Parathyroid adenoma (tissue), 2 donors: ENCODE data around the gene PTS.
"Not testable (repeated sequence)": the region's sequence is repeated elsewhere in the genome, so short reads cannot be mapped to it uniquely, and the experiment has no call there.

Source experiments
- H2AFZ ChIP-seq: fragments of 300-600 bp; sonication (generic); one replicate; pipeline ENCODE4 v1.7.0; 2017; ENCODE audit warnings: antibody characterized with exemption, mild to moderate bottlenecking
- H3K27ac ChIP-seq: fragments of 300-600 bp; sonication (generic); one replicate; pipeline ENCODE4 v1.7.0; 2017
- H3K27me3 ChIP-seq: fragments of 300-600 bp; sonication (generic); one replicate; pipeline ENCODE4 v1.7.0; 2017; ENCODE audit warnings: low read length; ENCODE audit not compliant: control insufficient read depth, insufficient read depth
- H3K36me3 ChIP-seq: fragments of 300-600 bp; sonication (generic); one replicate; pipeline ENCODE4 v1.7.0; 2017; ENCODE audit warnings: low read length; ENCODE audit not compliant: control insufficient read depth, insufficient read depth
- H3K4me1 ChIP-seq: fragments of 300-600 bp; sonication (generic); one replicate; pipeline ENCODE4 v1.7.0; 2017; ENCODE audit warnings: control low read depth
- H3K4me2 ChIP-seq: fragments of 300-600 bp; sonication (generic); one replicate; pipeline ENCODE4 v1.7.0; 2017; ENCODE audit warnings: low read length
- H3K4me3 ChIP-seq: fragments of 300-600 bp; sonication (generic); one replicate; pipeline ENCODE4 v1.7.0; 2017; ENCODE audit warnings: low read depth, low read length
- H3K79me2 ChIP-seq: fragments of 300-600 bp; sonication (generic); one replicate; pipeline ENCODE4 v1.7.0; 2017; ENCODE audit warnings: control low read depth
- H3K9ac ChIP-seq: fragments of 300-600 bp; sonication (generic); one replicate; pipeline ENCODE4 v1.7.0; 2017; ENCODE audit warnings: mild to moderate bottlenecking
- H3K9me3 ChIP-seq: fragments of 300-600 bp; sonication (generic); one replicate; pipeline ENCODE4 v1.7.0; 2017; ENCODE audit warnings: low read length; ENCODE audit not compliant: control insufficient read depth
- TF ChIP-seq, protein P1 (sequence below): fragments of 300-600 bp; sonication (generic); IDR thresholded peaks from one replicate; pipeline ENCODE4 v1.7.0; 2017; ENCODE audit warnings: antibody characterized with exemption, mild to moderate bottlenecking
- donor health status: primary hyperparathyroidism.

PTS gene

DNA sequence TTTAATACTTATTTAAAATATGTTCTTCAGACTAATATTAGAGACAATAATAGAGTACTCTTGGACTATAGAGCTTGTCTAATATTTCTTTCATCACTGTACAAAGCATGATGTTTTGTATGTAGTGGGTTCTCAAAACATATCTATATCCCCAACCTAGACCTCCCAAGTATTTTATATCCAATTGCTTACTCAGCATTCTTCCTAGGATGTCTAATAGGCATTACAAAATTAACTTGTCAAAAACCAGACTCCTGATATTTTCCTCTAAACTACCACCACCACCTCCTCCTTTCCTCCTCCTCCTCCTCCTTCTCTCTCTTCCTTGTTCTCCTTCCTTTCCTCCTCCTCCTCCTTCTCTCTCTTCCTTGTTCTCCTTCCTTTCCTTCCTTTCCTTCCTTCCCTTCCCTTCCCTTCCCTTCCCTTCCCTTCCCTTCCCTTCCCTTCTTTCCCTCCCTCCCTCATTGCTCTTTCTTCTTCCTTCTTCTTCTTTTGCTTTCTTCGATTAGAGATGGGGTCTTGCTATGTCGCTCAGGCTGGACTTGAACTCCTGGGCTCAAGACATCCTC is 29.6 kb upstream of the PTS start:
- Histone ChIP-seq H3K79me2 (no peaks in the 10 kb centered on the region), H3K36me3 (no peaks in the 10 kb centered on the region), H3K4me1 (no peaks in the 10 kb centered on the region), H3K4me2 (no peak overlapping the region), H3K9me3 (no peaks in the 10 kb centered on the region), H3K4me3 (no peak overlapping the region), H2AFZ (no peak overlapping the region), H3K27ac (no peak overlapping the region), H3K9ac (no peak overlapping the region), H3K27me3 (no peaks in the 10 kb centered on the region)
- TF ChIP-seq, protein P1, sequence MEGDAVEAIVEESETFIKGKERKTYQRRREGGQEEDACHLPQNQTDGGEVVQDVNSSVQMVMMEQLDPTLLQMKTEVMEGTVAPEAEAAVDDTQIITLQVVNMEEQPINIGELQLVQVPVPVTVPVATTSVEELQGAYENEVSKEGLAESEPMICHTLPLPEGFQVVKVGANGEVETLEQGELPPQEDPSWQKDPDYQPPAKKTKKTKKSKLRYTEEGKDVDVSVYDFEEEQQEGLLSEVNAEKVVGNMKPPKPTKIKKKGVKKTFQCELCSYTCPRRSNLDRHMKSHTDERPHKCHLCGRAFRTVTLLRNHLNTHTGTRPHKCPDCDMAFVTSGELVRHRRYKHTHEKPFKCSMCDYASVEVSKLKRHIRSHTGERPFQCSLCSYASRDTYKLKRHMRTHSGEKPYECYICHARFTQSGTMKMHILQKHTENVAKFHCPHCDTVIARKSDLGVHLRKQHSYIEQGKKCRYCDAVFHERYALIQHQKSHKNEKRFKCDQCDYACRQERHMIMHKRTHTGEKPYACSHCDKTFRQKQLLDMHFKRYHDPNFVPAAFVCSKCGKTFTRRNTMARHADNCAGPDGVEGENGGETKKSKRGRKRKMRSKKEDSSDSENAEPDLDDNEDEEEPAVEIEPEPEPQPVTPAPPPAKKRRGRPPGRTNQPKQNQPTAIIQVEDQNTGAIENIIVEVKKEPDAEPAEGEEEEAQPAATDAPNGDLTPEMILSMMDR, result no peak

DNA sequence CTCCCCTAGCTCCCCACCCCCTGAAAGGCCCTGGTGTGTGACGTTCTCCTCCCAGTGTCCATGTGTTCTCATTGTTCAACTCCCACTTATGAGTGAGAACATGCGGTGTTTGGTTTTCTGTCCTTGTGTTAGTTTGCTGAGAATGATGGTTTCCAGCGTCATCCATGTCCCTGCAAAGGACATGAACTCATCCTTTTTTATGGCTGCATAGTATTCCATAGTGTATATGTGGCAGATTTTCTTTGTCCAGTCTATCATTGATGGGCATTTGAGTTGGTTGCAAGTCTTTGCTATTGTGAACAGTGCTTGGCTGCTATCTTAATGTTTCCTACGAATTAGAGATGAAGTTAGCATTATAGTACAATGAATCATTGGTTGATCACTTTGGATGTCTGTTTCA is 27.1 kb upstream of the PTS start:
- not testable (repeated sequence) for H3K27me3 ChIP-seq, H3K36me3 ChIP-seq, H3K9me3 ChIP-seq, H3K9ac ChIP-seq, H3K27ac ChIP-seq, H3K4me1 ChIP-seq, H3K79me2 ChIP-seq, H2AFZ ChIP-seq, H3K4me2 ChIP-seq, H3K4me3 ChIP-seq

- H2AFZ ChIP-seq, result no peak overlapping the region
- H3K4me1 ChIP-seq, result no peaks in the 10 kb centered on the region
- no peak overlapping the region for H3K4me2 ChIP-seq
- TF ChIP-seq, protein P1, result no peak
- no peaks in the 10 kb centered on the region for H3K27me3 ChIP-seq
- no peak overlapping the region for H3K9ac ChIP-seq
- no peaks in the 10 kb centered on the region for H3K9me3 ChIP-seq
- H3K36me3 ChIP-seq, result no peaks in the 10 kb centered on the region
- no peaks in the 10 kb centered on the region for H3K79me2 ChIP-seq
- H3K4me3 ChIP-seq, result no peak overlapping the region
- no peak overlapping the region for H3K27ac ChIP-seq
These were observed 26.0 kb upstream of the PTS start for GRCh38 chr11:112200252-112200651.

DNA sequence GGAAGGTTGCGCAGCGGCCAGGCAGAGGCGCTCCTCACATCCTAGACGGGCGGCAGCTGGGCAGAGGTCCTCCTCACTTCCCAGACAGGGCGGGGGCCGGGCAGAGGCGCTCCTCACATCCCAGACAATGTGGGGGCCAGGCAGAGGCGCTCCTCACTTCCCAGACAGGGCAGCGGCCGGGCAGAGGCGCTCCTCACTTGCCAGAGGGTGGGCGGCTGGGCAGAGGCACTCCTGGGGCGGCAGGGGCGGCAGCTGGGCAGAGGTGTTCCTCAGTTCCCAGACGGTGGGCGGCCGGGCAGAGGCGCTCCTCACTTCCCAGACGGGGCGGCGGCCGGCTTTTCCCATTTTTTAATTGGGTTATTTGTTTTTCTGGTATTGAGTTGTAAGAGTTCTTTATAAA is 20.2 kb upstream of the PTS start:
- Histone ChIP-seq H3K9me3 (no peaks in the 10 kb centered on the region), H3K36me3 (no peaks in the 10 kb centered on the region), H2AFZ (no peak overlapping the region), H3K9ac (no peak overlapping the region), H3K27me3 (no peaks in the 10 kb centered on the region), H3K27ac (no peak overlapping the region), H3K4me3 (no peak overlapping the region), H3K79me2 (no peaks in the 10 kb centered on the region), H3K4me2 (no peak overlapping the region), H3K4me1 (no peaks in the 10 kb centered on the region)
- TF ChIP-seq, protein P1, result no peak

- H3K36me3 ChIP-seq, result no peaks in the 10 kb centered on the region
- H3K79me2 ChIP-seq, result no peaks in the 10 kb centered on the region
- no peak overlapping the region for H3K4me2 ChIP-seq
- TF ChIP-seq, protein P1, result no peak
- no peak overlapping the region for H3K4me3 ChIP-seq
- no peaks in the 10 kb centered on the region for H3K9me3 ChIP-seq
- no peaks in the 10 kb centered on the region for H3K27me3 ChIP-seq
- H3K4me1 ChIP-seq, result no peaks in the 10 kb centered on the region
- H3K9ac ChIP-seq, result no peak overlapping the region
- no peak overlapping the region for H2AFZ ChIP-seq
- H3K27ac ChIP-seq, result no peak overlapping the region
These were observed 15.3 kb upstream of the PTS start for GRCh38 chr11:112210890-112211289.
